HG03439 (cell line): ENCODE results near the gene PPFIA1.
A peak's percentile ranks its signal among the peaks of the same experiment; 100 is the strongest.

Experiments
- ATAC-seq: cut with Tn5 transposase; IDR thresholded peaks from one replicate; pipeline ENCODE4 v1.9.1; 2021; ENCODE audit warnings: mild to moderate bottlenecking, moderate library complexity; ENCODE audit not compliant: unreplicated experiment

PPFIA1 gene

DNA sequence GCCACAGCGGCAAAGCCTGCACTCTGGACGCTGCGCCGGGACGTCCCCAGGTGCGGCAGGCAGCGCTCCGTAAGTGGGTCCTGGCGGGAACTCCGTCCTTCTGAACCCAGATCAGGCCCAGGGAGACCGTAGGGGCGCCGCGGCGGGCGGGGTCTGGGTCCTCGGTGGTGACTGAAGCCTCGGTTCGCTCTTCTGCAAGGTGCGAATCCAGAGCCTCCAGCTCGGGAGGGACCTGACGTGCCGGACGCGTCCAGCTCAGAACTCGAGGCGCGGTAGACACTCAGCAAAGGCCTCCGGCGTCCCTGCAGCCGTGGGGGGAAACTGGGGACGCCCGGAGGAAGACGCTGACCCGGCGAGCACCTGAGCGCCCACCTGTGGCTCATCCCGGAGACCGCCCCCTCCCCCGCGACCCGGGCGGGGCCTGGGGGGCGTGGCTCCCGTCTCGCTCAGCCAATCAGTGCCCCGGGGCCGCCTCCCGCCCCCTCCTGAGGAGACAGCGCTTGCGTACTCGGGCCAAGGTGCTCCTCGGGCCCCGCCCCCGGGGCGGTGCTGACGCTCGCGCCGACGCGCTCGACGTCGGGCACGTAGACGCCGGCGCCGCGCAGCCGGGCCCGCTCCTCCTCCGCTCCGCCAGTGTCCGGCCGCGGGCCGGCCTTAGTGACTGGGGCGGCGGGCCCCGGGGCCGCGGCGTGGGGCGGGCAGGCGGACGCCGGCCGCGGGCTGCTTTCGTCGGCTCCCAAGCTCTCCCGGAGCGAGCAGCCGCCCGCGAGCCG is at the start of gene PPFIA1:
Gene PPFIA1, plus strand, starts transcription at position 587 of the 773 bp plus-strand sequence. CDS start 1,483 bp downstream, outside the sequence.
- ATAC-seq, result peak; percentile 92

DNA sequence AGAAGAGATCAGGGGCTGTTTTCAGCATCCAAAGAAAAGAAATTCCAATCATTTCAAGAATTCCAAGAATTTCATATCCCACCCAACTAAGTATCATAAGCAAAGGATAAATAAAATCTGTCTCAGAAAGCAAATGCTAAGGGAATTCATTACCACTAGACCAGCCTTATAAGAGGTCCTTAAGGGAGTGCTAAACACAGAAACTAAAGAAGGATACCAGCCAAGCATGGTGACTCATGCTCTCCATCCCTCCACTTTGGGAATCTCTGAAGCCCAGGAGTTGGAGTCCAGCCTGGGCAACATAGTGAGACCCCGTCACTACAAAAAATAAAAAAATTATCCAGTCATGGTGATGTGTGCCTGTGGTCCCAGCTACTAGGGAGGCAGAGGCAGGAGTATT is 49.6 kb upstream of the PPFIA1 start:
- no peak for ATAC-seq

DNA sequence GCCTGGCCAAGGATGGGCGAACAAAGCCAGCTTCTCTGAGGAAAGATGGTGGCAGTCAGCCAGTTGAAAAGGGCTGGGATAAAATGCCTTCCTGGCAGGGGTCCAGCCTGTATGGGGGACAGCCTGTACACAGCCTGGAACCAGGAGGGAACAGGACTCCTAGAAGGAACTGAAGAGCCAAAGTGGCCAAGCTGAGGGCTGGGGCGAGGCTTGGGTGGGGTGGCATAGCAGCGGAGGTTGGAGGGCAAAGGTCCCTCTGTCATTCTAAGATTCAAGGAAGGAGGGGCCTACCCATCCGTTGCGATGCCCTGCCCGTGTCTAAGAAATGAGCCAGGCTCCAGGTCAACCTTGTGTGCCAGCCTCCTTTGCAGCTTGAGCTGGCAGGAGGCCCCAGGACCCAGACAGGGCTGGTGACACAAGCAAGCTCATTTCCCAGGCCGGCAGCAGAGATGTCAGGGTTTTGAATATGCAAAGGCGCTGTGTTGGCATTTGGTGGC is 44.8 kb upstream of the PPFIA1 start:
- no peak for ATAC-seq

DNA sequence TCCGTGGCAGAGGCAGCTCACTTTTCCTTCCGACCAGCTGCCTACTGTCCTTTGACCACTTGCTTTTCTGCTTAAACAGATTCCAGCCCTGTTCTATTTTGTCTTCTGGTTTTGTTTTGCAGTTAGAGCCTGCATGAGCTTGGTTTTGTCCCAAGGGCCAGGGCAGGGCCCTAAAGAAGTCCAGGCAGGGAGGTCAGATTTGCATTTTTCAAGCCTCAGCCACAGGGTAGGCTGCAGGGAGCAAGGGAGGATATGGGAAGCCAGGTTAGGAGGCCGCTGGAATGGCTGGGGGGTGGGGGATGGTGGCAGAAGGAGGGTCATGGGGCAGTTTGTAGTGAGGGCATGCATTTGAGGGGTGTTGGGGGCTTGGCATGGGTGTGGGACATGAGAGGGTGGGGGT is 44.3 kb upstream of the PPFIA1 start:
- no peak for ATAC-seq

DNA sequence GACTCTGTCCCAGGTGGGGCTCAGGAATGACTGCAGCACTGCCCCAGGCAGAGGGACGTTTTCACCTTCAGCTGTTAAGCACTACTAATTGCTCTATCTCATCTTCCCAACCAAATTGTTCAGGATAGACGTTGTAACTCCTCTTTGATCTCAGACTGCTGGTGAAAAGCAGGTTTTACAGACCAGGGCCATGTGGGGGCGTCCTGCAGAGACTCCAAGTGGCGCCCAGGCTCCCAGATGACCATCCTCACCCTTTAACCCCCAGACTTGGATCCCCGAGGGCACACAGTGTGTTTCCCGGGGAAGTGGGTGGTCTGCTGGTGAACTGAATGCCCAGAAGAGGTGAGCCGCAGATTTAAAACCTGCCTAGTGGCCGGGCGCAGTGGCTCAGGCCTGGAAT is 43.5 kb upstream of the PPFIA1 start:
- ATAC-seq, result no peak

DNA sequence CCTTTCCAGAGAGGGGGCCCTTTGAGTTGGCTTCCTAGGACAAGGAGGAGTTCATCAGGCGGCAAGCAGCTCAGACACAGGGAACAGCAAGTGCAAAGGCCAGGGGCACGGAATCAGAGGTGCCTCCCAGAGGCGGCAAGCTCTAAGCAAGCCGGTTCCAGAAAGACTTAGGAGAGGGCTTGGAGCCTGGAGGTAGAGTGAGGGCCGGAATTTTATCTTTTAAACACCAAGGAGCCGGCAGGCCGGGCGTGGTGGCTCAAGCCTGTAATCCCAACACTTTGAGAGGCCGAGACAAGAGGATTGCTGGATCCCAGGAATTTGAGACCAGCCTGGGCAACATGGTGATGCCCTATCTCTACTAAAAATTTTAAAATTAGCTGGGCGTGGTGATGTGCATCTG is 40.8 kb upstream of the PPFIA1 start:
- no peak for ATAC-seq

DNA sequence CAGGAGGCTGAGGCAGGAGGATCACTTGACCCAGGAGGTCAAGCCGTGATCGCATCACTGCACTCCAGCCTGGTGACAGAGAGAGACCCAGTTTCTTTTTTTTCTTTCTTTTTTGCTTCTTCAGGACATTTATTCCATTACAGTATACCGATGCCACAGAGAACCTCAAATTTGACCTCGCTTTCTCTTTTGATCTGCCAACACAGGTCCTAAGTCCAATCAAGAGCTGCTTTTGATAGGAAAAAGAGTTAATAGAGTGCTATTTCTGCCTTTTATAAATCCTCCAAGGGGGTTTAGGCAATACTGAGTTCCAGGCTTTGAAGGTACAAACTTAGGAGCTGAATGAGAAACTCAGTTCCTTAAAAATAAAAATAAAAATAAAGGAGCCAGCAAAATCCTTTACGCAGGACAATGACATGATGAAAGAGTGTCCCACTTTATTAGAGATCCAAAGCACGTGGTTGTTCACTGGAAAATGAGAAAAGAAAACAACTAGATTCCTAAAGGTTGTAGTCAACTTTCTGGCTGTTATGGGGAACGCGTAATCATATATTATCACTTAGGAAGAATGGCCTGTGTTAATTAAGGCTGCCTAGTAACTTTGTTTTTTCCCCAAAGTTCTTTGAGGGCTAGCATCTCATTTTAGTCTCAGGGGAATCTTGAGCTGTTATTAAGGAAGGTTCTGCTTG is 40.2 kb upstream of the PPFIA1 start:
- ATAC-seq, result no peak

DNA sequence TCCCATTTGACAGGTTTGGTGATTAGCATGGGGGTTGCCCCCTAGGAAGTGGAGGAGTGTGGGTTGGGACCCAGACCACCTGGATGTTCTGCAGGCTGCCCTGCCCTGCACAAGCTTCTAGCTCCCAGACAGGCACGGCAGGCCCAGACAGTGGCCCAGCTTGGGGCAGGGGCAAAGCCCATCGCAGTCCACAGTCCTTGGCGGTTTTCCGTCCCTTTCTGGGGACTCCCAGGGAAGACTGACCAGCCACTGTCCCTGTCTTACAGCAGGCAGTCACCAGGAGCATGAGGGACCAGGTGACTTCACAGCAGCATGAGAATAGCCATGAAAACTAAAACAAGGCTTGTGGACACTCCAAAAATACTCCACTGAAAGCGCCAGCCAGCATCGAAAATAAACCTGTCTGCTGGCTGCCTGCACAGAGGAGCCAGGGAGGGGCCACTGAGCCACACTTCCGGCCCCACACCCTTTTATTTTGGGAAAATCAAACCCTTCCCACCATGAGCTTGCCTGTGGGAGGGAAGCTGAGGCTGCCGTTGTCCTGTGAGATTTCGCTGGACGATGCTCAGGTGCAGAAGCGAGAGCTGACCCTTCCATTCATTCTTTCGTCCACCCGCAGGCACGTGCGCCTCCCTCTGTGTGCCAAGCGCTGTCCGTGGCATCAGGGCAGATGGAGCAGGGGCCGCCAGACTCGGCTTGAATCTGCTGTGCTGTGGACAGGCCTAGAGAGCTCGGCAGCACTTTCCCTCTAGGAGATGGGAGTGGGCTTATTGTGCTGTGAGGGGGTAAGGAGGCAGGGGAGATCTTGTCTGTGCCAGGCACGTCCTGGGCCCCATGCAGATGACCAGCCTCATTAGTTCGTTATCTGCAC is 39.4 kb upstream of the PPFIA1 start:
- no peak for ATAC-seq

DNA sequence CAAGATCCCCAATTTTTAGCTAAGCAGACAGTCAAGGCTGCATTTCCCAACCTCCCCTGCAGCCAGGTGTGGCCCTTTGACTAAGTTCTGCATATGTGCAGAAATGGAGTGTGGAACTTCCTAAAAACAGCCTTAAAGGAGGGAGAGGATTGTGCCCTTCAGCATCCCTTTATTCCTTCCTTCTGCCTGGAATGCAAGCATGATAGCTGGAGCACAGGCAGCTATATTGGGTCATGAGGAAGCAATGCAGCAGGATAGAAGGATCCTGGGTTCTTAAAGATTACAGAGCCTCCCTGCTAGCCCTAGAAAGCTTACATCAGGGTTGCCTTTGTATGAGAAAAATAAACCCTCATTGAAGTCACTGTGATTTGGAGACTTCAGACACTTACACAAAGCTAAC is 37.5 kb upstream of the PPFIA1 start:
- no peak for ATAC-seq

DNA sequence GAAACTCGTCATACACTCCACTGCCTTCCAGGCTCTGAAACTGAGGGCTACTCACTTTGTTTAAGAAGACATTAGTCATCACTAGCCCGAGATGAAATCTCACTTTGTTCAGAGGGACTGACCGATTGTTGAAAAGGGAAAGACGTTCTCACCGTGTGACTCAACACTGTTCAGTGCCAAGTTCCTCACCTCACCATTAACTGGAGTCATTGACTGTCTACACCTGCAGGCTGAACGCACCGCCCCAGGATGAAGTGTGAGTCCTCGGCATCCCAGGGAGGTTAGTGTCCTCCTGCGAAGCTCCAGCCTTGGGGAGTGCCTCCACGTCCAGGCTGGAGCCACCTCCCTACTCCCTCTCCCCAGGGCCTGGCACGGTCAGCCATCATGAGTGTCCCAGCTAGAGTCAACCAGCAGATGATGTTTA is 37.0 kb upstream of the PPFIA1 start:
- ATAC-seq, result no peak

DNA sequence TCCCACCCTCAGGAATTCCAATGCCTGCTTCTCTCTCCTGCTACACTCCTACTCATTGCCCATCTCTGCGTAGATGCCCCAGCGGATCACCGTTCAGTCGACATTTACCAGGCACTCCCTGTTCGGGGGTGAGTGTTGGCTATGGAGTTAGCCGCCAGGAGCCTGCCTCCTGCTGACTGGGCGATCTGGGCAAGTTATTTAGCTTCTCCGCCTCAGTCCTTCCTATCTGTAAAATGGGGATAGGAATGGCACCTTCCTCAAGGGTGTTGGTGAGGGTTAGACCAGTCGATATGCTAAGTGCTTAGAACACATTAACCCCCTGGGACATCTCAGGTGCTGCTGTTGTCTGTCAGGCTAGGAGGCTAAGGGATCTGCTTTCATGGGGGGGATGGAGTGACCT is 36.5 kb upstream of the PPFIA1 start:
- no peak for ATAC-seq

DNA sequence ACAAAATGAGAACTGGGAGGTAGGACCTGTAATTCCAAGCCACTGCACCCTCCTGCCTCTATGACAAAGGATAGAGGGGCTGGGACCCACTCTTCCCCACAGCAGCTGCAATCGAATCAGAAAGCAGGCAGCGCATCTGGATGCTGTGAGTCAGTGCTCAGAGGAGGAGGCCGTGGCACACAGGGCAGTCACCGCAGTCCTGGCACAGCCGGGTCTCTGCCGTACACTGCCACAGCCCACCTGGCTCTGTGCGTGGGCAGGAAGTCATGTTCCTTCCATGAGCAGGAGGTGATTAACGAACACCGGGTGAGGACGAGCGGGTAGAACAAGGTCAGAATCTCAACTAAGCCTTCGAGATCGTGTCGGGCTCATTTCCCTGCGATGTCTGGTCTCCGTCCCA is 30.2 kb upstream of the PPFIA1 start:
- no peak for ATAC-seq

DNA sequence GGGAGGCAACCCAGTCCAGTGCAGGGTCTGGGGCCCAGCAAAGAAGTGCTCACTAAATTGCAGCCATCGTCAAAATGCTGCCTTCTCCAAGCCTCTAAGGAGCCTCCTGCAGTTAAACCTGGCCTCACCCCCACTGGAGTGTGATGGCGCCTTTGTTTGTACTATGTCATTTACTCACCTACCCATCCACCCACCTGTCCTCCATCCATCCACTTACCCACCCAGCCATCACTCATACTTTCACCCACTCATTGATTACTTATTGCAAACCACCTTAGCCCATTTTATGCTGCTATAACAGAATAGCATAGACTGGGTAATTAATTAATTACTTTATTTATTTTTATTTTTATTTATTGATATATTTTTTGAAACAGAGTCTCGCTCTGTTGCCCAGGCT is 28.8 kb upstream of the PPFIA1 start:
- ATAC-seq, result no peak

DNA sequence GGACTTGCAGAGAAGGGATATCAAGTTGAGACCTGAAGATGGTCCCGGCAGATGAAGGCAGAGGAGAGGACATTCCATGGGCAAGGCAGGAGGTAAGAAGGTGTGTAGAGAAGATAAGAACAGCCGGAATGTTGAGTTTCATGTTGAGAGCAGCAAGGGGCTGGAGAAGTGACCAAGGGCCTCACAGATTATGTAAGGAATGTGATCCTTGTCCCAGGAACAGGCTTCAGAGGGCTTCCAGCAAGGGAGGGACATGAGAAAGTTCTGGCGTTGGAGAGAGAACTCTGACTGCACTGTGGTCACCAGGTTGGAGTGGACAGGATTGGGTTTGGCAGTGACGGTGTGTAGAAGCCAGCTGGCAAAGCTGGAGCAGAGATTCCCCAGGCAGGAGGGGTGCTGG is 27.6 kb upstream of the PPFIA1 start:
- ATAC-seq, result no peak

DNA sequence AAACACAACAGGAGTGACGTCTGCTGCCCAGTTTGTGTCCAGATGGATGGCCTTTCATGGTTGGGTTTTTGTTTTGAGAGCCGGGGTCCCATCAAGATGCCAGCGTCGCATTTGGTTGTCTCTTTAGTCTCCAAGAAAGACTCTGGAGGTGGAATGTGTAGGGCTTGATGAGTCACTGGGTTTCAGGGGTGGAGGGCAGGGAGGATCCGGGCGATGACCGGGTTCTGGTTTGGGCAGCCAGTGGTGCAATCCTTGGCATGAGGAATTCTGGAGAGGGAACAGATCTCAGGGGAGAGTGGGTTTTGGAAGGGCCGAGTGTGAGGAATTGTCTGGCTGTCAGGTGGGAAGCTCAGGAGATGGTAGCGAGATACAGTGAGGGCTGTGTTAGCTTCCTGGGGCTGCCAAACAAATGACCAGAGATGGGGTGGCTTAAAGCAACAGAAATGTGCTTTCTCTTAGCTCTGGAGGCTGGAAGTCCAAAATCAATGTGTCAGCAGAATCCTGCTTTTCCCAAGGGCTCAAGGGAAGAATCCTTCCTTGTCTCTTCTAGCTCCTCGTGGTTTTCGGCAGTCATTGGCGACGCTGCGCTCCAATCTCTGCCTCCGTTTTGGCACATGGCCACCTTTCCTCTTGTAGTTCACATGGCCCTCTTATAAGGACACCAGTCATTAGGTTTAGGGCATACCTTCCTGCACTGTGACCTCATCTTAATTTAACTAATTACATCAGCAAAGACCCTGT is 26.4 kb upstream of the PPFIA1 start:
- ATAC-seq, result no peak

DNA sequence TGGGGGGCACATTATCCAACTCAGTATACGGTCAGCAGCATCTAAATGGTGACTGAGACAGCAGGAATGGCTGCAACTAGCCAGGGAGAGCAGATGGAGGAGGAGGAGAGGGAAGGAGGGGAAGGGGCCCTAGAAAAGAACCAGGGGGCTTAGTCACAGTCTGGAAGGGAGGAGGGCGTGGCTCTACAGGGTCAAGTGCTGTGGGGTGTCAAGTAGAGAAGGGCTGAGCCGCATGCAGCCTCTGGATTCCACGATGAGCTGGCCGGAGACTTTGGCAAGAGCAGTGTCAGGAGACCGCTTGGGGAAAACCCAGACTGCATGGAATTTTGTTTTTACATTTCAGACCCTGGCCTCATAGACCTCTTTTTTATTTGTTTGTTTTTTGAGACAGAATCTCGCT is 25.8 kb upstream of the PPFIA1 start:
- no peak for ATAC-seq

DNA sequence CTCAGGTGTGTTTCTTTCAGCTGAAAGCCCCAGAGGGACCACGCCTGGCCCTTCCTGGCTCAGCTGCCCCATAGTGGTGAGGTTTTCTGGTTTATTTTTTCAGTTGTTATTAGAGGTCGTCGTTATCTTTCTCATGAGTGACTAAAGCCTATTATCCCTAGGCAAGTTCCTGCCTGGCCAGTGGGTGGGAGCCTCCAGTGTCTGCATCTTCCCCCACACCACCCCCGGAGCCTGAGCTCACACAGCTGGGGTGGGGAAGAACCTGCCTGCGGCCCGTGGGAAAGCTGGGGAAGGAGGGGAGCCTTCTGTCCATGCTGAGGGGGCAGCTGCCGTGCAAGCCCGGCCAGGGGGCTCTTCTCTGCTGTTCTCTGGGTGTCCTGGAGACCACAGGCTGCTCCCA is 24.3 kb upstream of the PPFIA1 start:
- ATAC-seq, result no peak

DNA sequence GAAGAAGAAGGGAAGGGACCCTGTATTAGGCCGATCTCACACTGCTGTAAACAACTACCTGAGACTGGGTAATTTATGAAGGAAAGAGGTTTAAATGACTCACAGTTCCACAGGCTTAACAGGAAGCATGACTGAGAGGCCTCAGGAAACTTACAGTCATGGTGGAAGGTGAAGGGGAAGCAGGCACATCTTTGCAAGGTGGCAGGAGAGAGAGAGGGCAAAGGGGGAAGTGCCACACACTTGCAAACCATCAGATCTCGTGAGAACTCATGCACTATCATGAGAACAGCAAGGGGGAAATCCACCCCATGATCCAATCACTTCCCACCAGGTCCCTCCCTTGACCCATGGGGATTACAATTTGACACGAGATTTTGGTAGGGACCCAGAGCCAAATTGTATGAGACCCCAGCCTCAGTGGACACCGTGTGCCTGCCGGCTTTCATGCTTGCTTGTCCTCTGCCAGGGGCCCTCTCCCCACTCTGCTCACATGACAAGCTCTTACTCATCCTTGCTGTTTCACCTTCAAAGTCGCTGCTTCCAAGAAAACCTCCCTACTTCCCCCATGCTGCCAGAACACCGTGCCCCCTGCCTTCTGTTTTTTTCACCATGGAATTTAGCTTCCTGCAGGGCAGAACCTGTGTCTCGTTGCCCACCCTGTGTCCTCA is 23.3 kb upstream of the PPFIA1 start:
- no peak for ATAC-seq

DNA sequence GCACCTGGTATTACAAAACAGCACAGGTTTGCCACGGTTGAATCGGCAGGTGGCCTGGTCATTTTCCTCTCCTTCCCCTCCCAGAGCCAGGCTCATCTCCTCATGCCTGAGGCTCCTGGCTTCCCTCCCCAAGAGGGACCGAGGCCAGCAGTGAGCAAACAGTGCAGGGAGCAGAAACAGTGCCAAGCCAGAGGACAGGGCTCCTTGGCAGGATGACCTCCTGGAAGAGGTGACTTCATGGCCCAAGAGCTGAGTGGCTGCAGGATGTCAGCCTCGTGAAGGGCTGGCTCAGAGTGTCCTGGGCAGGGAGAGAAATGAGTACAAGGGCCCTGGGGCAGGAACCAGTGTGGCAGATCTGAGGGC is 22.8 kb upstream of the PPFIA1 start:
- ATAC-seq, result no peak
